ENCODE data around the gene NOVA2. TPM values are rescaled to one million over a fixed set of nuclear protein-coding genes. Genes with fewer than 3 reads are reported as not detected.

Gene NOVA2
- polyA plus RNA-seq, 1 of the 3 experiments (the other 2 are of a cell fraction) = 1.9 TPM

- ChIA-PET POLR2A (no interaction called here), CTCF (interaction anchor here (1.2 kb wide), 2 partner anchors 26 to 92 kb away, joined by 3 read pairs; no protein-coding TSS in a partner anchor)
- Histone ChIP-seq H3K36me3 (replicated peaks in 1 of 2; ENCODE audit: control insufficient read depth in 1 of 2, insufficient read depth in 2 of 2, low read length in 1 of 2) (no peaks in the 10 kb centered on the region), H2AFZ (ENCODE audit: low read depth) (no peak overlapping the region), H3K9ac (no peak overlapping the region), H3K4me1 (ENCODE audit: control insufficient read depth in 1 of 2, insufficient read depth in 2 of 2, low read depth in 1 of 2, low read length in 1 of 2) (no peaks in the 10 kb centered on the region), H3K79me2 (ENCODE audit: insufficient read depth) (no peaks in the 10 kb centered on the region), H3K9me2 (no peaks in the 10 kb centered on the region), H4K20me1 (ENCODE audit: insufficient read depth) (no peaks in the 10 kb centered on the region), H3K4me2 (no peak overlapping the region), H3F3A (replicated peaks; ENCODE audit: insufficient read depth) (no peaks in the 10 kb centered on the region), H3K9me3 (no peaks in the 10 kb centered on the region), H3K4me3 (ENCODE audit: low read depth in 2 of 2, low read length in 1 of 2) (no peak overlapping the region), H3K27me3 (ENCODE audit: insufficient read depth) (no peaks in the 10 kb centered on the region), H3K27ac (ENCODE audit: low read depth in 2 of 2, low read length in 1 of 2) (no peak overlapping the region)
- DNase-seq = no peak
- WGBS (ENCODE audit: low lambda C conversion rate) = 62% methylated on average over 5 of the region's 5 CpGs
- TF ChIP-seq ZBTB33 (IDR thresholded peaks at IDR 0.05; ENCODE audit: borderline replicate concordance, low read depth) (no peak), NFIC (IDR thresholded peaks at IDR 0.05; ENCODE audit: borderline replicate concordance) (no peak), REST (IDR thresholded peaks at IDR 0.05; ENCODE audit: low read depth, low read length) (no peak), EZH2phosphoT487 (IDR thresholded peaks at IDR 0.05; ENCODE audit: borderline replicate concordance, low read depth) (no peak), RXRA (IDR thresholded peaks at IDR 0.05; ENCODE audit: borderline replicate concordance, low read depth) (no peak), CTCF (IDR thresholded peaks at IDR 0.05) (no peak)
Observed at GRCh38 chr19:45908956-45909355, 64.7 kb downstream of the NOVA2 start.

- Histone ChIP-seq H2AFZ (ENCODE audit: low read depth) (no peak overlapping the region), H3K4me2 (no peak overlapping the region), H3F3A (replicated peaks; ENCODE audit: insufficient read depth) (peaks cover 8% of the 10 kb centered on the region), H3K27me3 (ENCODE audit: insufficient read depth) (no peaks in the 10 kb centered on the region), H3K9ac (no peak overlapping the region), H3K9me2 (no peaks in the 10 kb centered on the region), H3K4me3 (ENCODE audit: low read depth in 2 of 2, low read length in 1 of 2) (no peak overlapping the region), H3K27ac (ENCODE audit: low read depth in 2 of 2, low read length in 1 of 2) (no peak overlapping the region), H4K20me1 (ENCODE audit: insufficient read depth) (no peaks in the 10 kb centered on the region), H3K36me3 (replicated peaks in 1 of 2; ENCODE audit: control insufficient read depth in 1 of 2, insufficient read depth in 2 of 2, low read length in 1 of 2) (no peaks in the 10 kb centered on the region), H3K9me3 (no peaks in the 10 kb centered on the region), H3K4me1 (ENCODE audit: control insufficient read depth in 1 of 2, insufficient read depth in 2 of 2, low read depth in 1 of 2, low read length in 1 of 2) (peaks cover 0 to 3% of the 10 kb centered on the region in 2 experiments; a peak in 1 of 4 replicates), H3K79me2 (ENCODE audit: insufficient read depth) (peaks cover 3% of the 10 kb centered on the region; the same call in 1 of the 2 replicates)
- DNase-seq = no peak
- ChIA-PET POLR2A (no interaction called here), CTCF (no interaction called here)
- no peak for TF ChIP-seq SIN3A (IDR thresholded peaks at IDR 0.05; ENCODE audit: borderline replicate concordance, low read depth, low read length)
- no peak for TF ChIP-seq MAX (IDR thresholded peaks at IDR 0.05; ENCODE audit: low read depth)
- TF ChIP-seq RFX5 (IDR thresholded peaks at IDR 0.05; ENCODE audit: low read length) = no peak
- TF ChIP-seq MEF2A (IDR thresholded peaks at IDR 0.05; ENCODE audit: borderline replicate concordance, low read depth) = no peak
- no peak for TF ChIP-seq POLR2AphosphoS5 (IDR thresholded peaks at IDR 0.05; ENCODE audit: low read depth, low read length)
- no peak for TF ChIP-seq EZH2phosphoT487 (IDR thresholded peaks at IDR 0.05; ENCODE audit: borderline replicate concordance, low read depth)
- no peak for TF ChIP-seq GABPA (IDR thresholded peaks at IDR 0.05; ENCODE audit: low read depth)
- TF ChIP-seq TAF1 (IDR thresholded peaks at IDR 0.05; ENCODE audit: borderline replicate concordance, low read depth, low read length) = no peak
- TF ChIP-seq FOXM1 (IDR thresholded peaks at IDR 0.05; ENCODE audit: low read depth) = no peak
- no peak for TF ChIP-seq RXRA (IDR thresholded peaks at IDR 0.05; ENCODE audit: borderline replicate concordance, low read depth)
- TF ChIP-seq RAD21 (IDR thresholded peaks at IDR 0.05; ENCODE audit: low read length) = no peak
- TF ChIP-seq NFIC (IDR thresholded peaks at IDR 0.05; ENCODE audit: borderline replicate concordance) = no peak
- no peak for TF ChIP-seq TCF12 (IDR thresholded peaks at IDR 0.05)
- TF ChIP-seq FOSL2 (IDR thresholded peaks at IDR 0.05; ENCODE audit: borderline replicate concordance, low read depth) = no peak
- no peak for TF ChIP-seq CHD2 (IDR thresholded peaks at IDR 0.05; ENCODE audit: low read length, partially characterized antibody)
- WGBS (ENCODE audit: low lambda C conversion rate) = 91% methylated on average over 3 of the region's 3 CpGs
Observed at GRCh38 chr19:45906221-45906620, 67.4 kb downstream of the NOVA2 start.
